ELR (cell line): ENCODE data around the gene CPNE2.

Experiments
- DNase-seq: peaks from one replicate; pipeline ENCODE4 v3.0.0-alpha.2; 2015; ENCODE audit warnings: low read depth

The CPNE2 gene

GRCh38 chr16:57123974-57124674, 31.7 kb downstream of the CPNE2 start:
- no peak for DNase-seq

DNA sequence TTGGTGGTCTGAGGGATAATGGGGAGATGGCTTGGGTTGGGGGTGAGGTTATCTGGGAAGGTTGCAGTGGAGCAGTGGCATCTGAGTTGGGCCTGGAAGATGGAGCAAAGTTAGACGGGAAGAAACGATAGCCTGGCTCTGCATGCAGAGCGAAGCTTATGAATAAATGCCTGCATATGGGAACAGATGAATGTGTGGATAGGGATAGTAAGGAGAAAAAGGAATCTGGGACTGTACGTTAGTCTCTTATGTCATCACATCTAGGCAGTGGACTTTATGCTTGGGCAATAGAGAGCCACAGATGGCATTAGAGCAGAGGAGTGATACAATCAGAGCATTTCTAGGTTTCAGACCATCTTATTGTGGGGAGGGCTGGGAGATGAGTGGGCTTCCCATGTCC, 33.0 kb downstream of the CPNE2 start:
- DNase-seq: no peak

DNA sequence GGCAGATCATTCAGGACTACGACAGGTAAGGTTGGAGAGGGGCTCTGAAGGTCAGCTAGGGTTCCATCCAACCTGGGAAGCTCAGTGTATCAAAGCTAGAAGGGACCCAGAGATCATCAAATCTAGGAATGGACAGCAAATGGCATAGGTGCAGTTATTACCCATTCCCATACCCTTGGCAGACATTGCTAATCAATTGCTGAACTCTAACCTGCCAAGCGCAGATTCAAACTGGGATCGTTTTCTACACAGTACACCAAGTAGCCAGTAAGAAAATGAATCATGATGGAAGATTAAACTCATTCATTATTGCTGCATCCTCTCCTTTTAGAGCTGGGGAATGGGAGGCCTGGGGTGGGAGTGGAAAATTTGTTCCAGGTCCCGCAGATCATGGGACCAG, 33.6 kb downstream of the CPNE2 start:
- DNase-seq: no peak

GRCh38 chr16:57126411-57126810, 34.0 kb downstream of the CPNE2 start:
- DNase-seq: no peak

- no peak for DNase-seq
Measured at GRCh38 chr16:57127037-57127763, 34.8 kb downstream of the CPNE2 start.

DNA sequence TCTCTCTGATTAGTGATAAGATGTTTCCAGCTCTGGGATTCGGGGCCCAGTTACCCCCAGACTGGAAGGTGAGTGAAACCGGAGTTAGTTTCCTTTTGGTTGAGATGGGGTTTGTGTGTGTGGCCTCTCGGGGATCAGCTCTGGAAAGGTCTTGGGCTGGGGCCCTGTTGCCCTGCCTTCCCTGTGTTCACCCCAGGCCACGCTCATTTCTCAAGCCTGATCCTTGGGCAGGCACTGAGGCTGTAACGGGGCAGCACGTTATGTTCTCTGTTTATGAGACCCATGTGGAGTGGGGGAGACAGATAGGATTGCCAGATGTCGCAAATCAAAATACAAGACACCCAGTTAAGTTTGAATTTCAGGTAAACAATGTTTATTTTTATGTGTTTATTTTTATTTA, 35.5 kb downstream of the CPNE2 start:
- no peak for DNase-seq

DNA sequence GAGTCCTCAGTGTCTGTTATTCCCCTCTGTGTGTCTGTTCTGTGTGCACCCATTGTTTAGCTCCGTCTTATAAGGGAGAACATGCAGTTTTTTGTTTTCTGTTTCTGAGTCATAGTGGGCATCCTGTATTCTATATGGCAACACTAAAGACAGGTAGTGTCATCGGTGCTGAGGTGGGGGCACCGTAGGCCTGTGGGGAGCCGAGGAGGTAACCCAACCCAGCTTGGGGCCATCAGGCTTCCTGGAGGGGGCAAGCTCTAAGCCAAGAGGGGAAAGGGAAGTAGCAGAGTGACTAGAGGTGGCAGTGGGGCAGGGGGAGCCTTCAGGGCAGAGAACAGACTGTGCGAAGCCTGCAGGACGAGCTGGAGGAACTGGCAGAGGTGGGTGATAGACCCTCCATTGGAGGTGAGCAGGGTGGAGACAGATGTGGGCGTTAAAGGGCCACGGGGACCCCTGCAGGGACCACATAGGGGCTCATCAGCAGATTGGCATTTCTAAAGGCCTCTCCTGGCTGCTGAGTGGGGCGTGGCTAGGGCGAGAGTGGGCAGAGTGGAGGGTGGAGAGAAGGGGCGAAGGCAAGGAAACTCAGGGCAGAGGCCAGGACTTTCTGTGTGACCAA, 36.5 kb downstream of the CPNE2 start:
- DNase-seq: no peak

- no peak for DNase-seq
Measured at GRCh38 chr16:57130950-57131321, 38.6 kb downstream of the CPNE2 start.

DNA sequence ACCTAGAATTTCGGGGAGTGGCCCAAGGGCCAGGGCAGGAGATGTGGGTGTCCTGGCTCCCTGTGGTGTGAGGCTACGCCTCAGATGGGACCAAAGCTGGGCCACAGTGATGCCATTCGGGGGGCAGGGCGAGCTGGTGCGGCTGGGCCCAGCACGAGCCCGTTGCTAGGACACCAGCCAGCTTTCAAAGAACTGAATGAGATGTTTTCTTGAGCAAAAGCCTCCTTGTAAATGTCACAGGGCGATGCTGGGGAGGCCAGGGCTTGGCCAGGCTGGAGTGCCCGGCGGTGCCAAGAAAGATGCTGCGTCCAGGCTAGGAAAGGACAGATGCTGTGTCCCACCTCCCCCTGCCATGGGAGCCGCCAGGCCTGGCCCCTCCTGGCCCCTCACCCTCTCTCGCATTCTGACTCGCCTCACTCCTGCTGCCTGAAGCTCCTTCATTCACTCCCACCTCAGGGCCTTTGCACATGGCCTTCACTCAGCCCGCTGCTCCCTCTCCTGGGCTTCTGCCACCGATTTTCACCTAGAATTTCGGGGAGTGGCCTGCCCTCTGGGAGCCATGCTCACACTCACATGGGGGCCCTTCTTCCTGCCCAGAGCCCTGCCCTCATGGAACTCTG, 39.1 kb downstream of the CPNE2 start:
- DNase-seq: no peak

DNA sequence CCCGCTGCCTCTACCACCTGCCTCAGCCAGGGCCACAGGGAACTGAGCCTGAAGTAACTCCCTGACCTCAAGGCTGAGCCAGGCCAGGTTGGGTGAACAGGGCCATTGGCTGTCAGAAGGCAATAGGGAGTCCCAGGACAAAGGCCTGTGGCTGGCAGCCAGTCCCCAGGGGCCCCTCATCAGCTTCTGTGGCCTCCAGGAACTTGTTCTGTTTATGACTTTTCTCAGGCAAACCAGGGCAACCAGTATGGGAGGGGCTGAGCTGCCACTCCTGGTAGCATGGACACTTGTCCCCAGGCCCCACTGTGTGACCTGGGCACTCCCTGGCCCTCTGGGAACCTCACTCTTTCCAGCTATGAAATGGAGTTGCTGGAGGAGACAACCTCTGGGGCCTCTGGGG, 40.1 kb downstream of the CPNE2 start:
- DNase-seq: no peak

DNA sequence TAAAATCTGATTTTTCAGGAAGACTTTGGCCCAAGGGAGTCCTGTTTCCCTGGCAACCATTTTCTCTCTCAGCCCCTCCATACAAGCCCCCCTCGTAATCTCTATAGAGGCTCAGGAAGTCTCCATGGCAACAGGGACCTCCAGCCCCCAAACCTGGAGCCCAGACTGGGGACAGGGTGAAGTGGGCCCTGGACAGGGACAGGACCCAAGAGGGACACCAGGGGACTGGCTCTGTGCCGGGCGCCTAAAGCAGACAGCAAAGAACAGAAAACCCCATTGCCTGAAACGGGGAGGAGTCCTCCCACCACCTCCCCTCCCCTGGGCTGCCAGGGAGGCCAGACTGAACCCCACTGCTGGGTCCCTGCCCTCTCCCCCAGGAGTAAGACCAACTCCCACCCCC, 40.6 kb downstream of the CPNE2 start:
- DNase-seq: no peak

DNA sequence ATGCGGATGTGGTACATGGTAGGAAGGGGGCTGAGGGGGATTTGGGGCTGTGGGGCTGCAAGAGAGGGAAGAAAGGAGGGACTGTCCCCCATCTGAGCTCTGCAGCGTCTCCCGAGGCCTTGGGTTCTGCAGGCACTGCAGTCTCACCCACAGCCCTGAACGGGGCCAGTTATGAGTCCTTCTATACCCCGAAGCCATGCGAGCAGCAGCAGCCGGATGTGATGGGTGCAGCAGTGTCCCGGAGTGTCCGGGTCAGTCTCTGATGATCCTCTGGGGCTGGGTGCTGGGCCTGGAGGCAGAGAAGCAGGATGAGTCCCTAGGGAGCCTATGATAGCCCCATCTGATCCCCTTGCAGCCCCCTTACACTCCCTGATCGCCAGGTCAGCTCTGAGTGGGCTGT, 41.5 kb downstream of the CPNE2 start:
- DNase-seq: no peak

GRCh38 chr16:57134982-57135381, 42.6 kb downstream of the CPNE2 start:
- no peak for DNase-seq

- DNase-seq: no peak
Measured at GRCh38 chr16:57137043-57137442, 44.7 kb downstream of the CPNE2 start.

GRCh38 chr16:57137566-57138273, 45.3 kb downstream of the CPNE2 start:
- no peak for DNase-seq

- no peak for DNase-seq
Measured at GRCh38 chr16:57138281-57138935, 46.0 kb downstream of the CPNE2 start.

- no peak for DNase-seq
Measured at GRCh38 chr16:57140931-57141668, 48.7 kb downstream of the CPNE2 start.

- DNase-seq: no peak
Measured at GRCh38 chr16:57141822-57142631, 49.6 kb downstream of the CPNE2 start.

DNA sequence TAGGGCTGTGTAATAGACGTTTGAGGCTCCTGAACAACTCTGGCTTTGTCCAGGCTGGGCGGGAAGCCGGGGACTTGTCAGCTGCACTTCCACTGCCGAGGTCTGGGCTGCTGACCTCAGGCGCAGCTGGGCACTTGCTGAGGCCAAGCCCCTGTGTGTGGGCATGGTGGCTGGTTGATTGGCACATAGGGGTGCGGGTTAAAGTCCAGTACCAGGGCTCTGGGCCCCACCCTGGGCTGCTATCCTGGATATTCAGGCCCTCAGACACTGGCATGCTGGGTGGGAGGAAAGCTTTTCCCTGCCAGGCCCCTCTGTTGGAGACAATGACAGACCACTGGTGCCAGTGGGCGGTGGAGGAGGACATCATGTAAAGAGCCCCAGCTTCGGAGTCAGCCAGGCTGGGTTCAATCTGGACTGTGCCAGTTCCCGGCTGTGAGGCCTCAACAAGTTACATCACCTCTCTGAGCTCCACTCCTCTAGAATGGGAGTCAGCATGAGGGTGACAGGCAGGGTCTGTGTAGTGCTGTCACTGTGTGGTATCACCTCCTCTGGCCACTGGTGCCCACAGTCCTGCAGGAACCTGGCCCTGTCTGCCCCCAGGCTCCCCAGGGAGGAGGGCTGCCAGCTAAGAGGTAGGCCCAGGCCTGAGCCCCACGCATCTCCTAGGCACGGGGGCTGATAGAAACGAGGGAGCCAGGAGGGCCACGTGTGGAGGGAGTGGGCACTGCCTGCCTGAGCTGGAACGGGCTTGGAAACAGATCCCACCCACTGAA, 51.0 kb downstream of the CPNE2 start:
- DNase-seq: no peak
